Ramos (cell line): ENCODE data around the gene MRPL12.

Experiments used
- in situ Hi-C: fragments of 300-500 bp; cut with MboI; formaldehyde crosslinking; loops from one replicate; pipeline ENCODE4 v1.14.3; 2022; ENCODE audit warnings: low sequenced_read_pairs; ENCODE audit not compliant: unreplicated experiment

Gene MRPL12

GRCh38 chr17:81700353-81701287 is 2.5 kb upstream of the MRPL12 start:
- in situ Hi-C loops, result no loop called here

GRCh38 chr17:81701288-81702071 is 1.7 kb upstream of the MRPL12 start:
- in situ Hi-C loops, result no loop called here

- in situ Hi-C loops, result no loop called here
These were observed 834 bp downstream of the MRPL12 start for GRCh38 chr17:81703747-81704654.

- in situ Hi-C loops, result no loop called here
These were observed 2.5 kb downstream of the MRPL12 start for GRCh38 chr17:81705518-81706231.

- in situ Hi-C loops, result no loop called here
These were observed 3.1 kb downstream of the MRPL12 start for GRCh38 chr17:81706232-81706611.

- in situ Hi-C loops, result no loop called here
These were observed 3.8 kb downstream of the MRPL12 start for GRCh38 chr17:81706757-81707624.

- in situ Hi-C loops, result no loop called here
These were observed 4.8 kb downstream of the MRPL12 start for GRCh38 chr17:81707725-81708646.

- in situ Hi-C loops, result no loop called here
These were observed 5.6 kb downstream of the MRPL12 start for GRCh38 chr17:81708739-81709185.

- in situ Hi-C loops, result no loop called here
These were observed 7.5 kb downstream of the MRPL12 start for GRCh38 chr17:81710514-81711308.

- in situ Hi-C loops, result no loop called here
These were observed 8.8 kb downstream of the MRPL12 start, which contains the start of gene SLC25A10 for GRCh38 chr17:81711814-81712467. SLC25A10 (plus strand) TSS chr17:81712284; CDS start chr17:81712427, 143 bp downstream.

GRCh38 chr17:81712468-81713003 is 9.4 kb downstream of the MRPL12 start:
- in situ Hi-C loops, result no loop called here

GRCh38 chr17:81713004-81713555 is 9.9 kb downstream of the MRPL12 start:
- in situ Hi-C loops, result no loop called here

- in situ Hi-C loops, result no loop called here
These were observed 10.6 kb downstream of the MRPL12 start for GRCh38 chr17:81713556-81714411.

GRCh38 chr17:81714412-81715106 is 11.4 kb downstream of the MRPL12 start:
- in situ Hi-C loops, result no loop called here
